Right lobe of liver (tissue), 4 donors: ENCODE data around the gene GPR52.

Experiments used
- CTCF ChIP-seq, 4 donors: fragments of 200-600 bp in 3 of 4; fragments of 450-650 bp in 1 of 4; IDR thresholded peaks; one replicate each; pipeline versions ENCODE4 v1.5.1 to v1.8.0; 2016 to 2022; ENCODE audit warnings: antibody characterized with exemption in 4 of 4, mild to moderate bottlenecking in 2 of 4
- POLR2A ChIP-seq: fragments of 450-650 bp; IDR thresholded peaks from one replicate; pipeline ENCODE4 v1.6.1; 2017; ENCODE audit warnings: antibody characterized with exemption, mild to moderate bottlenecking
- donor health status: DM: no; HTN: no; CAD: no.
- donor health status: DM: no; HTN: no; CAD: no.
- donor health status: DM: no; HTN: yes; CAD: no.

- TF ChIP-seq CTCF (IDR thresholded peaks at IDR 0.05) (no peak), POLR2A (no peak)
These were observed 49.7 kb downstream of the GPR52 start for GRCh38 chr1:174497478-174497877.
